HFFc6 (cell line): ENCODE measurements around the gene ACD. TPM values are rescaled to one million over a fixed set of nuclear protein-coding genes. Genes with fewer than 3 reads are reported as not detected.

Experiments used
- DNase-seq: peaks from one replicate; pipeline ENCODE4 v3.0.0-alpha.2; 2018
- H3K27ac Mint-ChIP-seq: 2 replicates; pipeline ENCODE4 v1.8.0; 2020; ENCODE audit warnings: mild to moderate bottlenecking, mixed read lengths
- H3K27me3 Mint-ChIP-seq: 2 replicates; pipeline ENCODE4 v1.8.0; 2021; ENCODE audit warnings: mild to moderate bottlenecking, moderate library complexity, mixed read lengths; ENCODE audit not compliant: insufficient read depth
- H3K36me3 Mint-ChIP-seq: 2 replicates; pipeline ENCODE4 v1.8.0; 2021; ENCODE audit warnings: low read depth, mixed read lengths
- H3K4me1 Mint-ChIP-seq: 2 replicates; pipeline ENCODE4 v1.8.0; 2020; ENCODE audit warnings: low read depth, mixed read lengths
- H3K4me3 Mint-ChIP-seq: 2 replicates; pipeline ENCODE4 v1.8.0; 2020; ENCODE audit warnings: mild to moderate bottlenecking, moderate library complexity, mixed read lengths
- H3K9me3 Mint-ChIP-seq: 2 replicates; pipeline ENCODE4 v1.8.0; 2020; ENCODE audit warnings: mild to moderate bottlenecking, mixed read lengths
- CTCF ChIP-seq: fragments of 200-600 bp; sonication (generic); IDR thresholded peaks from 2 replicates; pipeline ENCODE4 v1.5.0; 2021; ENCODE audit warnings: antibody characterized with exemption, mild to moderate bottlenecking
- long read RNA-seq: library from polyadenylated mRNA; unstranded; transcript quantifications from one replicate; pipeline ENCODE4 v2.0.0, GENCODE V29; 2019
- total RNA-seq, 6 experiments: library from RNA; stranded (reverse); fragmentation: NEBNext Ultra II Directional; extraction: Animal tissue kit (Norgen Biotek cat#: 25700); gene quantifications; 2 replicates in 1 of 6; 3 replicates in 5 of 6; pipeline ENCODE4 v1.2.3, GENCODE V29; 2021

The ACD gene
- 10 to 100 TPM; 18.0 to 25.8 (median 23.9) TPM for total RNA-seq
- long read RNA-seq, transcript ACD-214 (12 exons, 2,065 nt), result major isoform, 13 of 19 reads
- long read RNA-seq, partial matches to known transcripts, result 3 of 19 reads
- long read RNA-seq, other reads (novel, unspliced or antisense), result 3 of 19 reads

DNA sequence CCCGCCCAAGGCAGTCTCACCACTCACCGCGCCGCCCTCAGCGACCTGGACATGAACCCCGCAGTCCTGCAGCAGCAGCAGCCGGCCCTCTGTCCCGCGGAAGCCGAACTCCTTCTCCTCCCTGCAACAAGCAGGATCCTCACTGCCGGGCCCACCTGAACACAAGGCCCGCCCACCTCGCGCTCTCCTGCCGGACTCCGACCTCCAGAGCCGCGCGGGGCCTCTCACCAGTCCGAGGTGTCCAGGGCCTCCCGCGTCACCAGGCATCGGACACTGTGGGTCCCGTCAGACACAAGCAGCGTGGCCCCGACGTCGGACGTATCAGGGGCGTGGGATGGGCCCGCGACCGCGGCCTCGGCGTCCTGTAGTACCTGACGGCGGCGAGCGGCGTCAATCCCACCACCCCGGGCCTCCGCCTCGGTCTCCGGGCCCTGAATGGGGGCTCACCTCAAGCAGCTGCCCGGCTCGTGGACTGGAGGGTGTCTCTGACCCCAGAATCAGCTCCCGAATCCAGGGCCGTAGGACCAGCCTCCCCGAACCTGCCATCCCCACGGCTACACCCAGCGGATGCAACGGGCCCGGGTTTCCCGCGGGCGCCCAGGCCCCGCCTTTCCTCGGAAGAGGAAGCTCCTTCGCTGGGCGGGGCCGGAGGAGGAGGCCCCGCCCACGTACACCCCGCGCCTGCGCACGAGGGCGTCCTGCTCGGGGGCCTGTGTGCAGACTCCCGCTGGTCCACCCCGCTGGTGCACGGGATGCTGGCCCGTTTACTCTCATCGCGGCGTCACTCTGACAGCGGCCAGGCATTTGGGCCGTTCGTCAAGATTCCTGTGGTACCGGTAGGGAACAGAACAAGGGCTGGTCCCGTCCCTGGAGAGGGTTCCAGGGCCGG is at the start of gene ACD:
Gene ACD (minus strand): TSS at position 586 of the 889 bp plus-strand sequence. CDS start 40 bp downstream, at position 546.
- H3K4me3 Mint-ChIP-seq, result peak within 1 kb of the TSS; percentile 94
- H3K27me3 Mint-ChIP-seq, result 0 out of 2 replicates have a peak, but pooled peaks cover 2% of the 10 kb centered on the region

DNA sequence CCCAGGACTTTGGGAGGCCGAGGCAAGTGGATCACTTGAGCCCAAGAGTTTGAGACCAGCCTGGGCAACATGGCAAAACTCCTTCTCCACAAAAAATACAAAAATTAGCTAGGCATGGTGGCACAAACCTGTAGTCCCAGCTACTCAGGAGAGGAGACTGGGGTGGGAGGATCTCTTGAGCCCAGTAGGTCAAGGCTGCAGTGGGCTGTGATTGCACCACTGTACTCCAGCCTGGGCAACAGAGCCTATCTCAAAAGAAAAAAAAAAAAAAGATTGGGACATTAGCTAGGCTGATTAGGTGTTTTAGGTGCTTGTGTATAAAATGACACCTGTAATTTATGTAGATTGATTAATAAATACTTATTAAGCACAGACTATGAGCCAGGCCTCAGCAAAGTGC is 49.0 kb upstream of the ACD start:
- H3K36me3 Mint-ChIP-seq, result no peaks in the 10 kb centered on the region
- H3K27me3 Mint-ChIP-seq, result no peaks in the 10 kb centered on the region
- H3K4me1 Mint-ChIP-seq, result peaks cover 15% of the 10 kb centered on the region
- no peaks in the 10 kb centered on the region for H3K9me3 Mint-ChIP-seq
- DNase-seq, result no peak
- no peak for TF ChIP-seq CTCF
- H3K4me3 Mint-ChIP-seq, result no peak overlapping the region
- H3K27ac Mint-ChIP-seq, result no peak overlapping the region

More for the DNA sequence above, at the start of gene ACD:
- DNase-seq, result peak; percentile 81
- Mint-ChIP-seq H3K9me3 (no peaks in the 10 kb centered on the region), H3K36me3 (no peaks in the 10 kb centered on the region), H3K27ac (peak within 1 kb of the TSS; percentile 97), H3K4me1 (peaks cover 11% of the 10 kb centered on the region)
- no peak for TF ChIP-seq CTCF

DNA sequence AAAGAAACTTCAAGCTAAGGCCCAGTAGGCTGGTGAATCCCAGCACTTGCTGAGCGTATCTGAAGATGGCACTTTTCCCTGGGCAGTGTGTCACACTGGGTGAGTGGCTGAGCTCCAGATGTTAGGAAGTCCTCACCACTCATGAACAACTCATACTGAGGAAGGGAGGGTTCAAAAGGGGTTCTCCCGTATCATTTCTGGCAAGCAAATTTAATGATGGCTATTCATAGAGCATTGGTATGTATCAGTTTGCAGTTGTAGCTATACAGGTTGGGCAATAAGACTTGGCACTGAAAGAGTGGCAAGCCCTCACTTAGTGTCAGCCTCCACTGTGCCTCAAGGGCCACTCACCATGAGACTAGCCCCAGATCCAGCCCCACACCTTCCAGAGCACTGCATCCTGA is 48.3 kb upstream of the ACD start:
- TF ChIP-seq CTCF, result no peak
- peak; percentile 27 for DNase-seq
- H3K9me3 Mint-ChIP-seq, result no peaks in the 10 kb centered on the region
- no peak overlapping the region for H3K4me3 Mint-ChIP-seq
- H3K36me3 Mint-ChIP-seq, result no peaks in the 10 kb centered on the region
- H3K4me1 Mint-ChIP-seq, result peaks cover 15% of the 10 kb centered on the region
- H3K27me3 Mint-ChIP-seq, result no peaks in the 10 kb centered on the region
- H3K27ac Mint-ChIP-seq, result peak overlapping the region; percentile 17; the same call in 1 of the 2 replicates

DNA sequence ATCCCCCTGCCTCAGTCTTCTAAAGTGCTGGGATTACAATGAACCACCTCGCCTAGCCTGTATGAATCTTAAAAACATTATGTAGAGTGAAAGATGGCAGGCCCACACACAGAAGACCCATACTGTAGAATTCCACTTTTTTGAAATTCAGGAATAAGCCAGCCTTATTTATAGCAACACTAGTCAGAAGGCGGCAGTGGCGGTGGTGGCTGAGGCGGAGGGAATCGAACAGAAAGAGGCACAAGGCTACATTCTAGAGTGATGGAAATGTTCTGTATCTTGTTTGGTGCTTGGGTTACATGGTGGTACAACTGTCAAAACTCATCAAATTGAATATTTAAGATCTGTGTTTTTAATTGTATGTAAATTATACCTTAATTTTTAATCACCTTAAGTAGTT is 47.7 kb upstream of the ACD start:
- no peaks in the 10 kb centered on the region for H3K9me3 Mint-ChIP-seq
- no peak overlapping the region for H3K4me3 Mint-ChIP-seq
- no peak overlapping the region for H3K27ac Mint-ChIP-seq
- peaks cover 15% of the 10 kb centered on the region for H3K4me1 Mint-ChIP-seq
- no peak for DNase-seq
- TF ChIP-seq CTCF, result no peak
- no peaks in the 10 kb centered on the region for H3K27me3 Mint-ChIP-seq
- no peaks in the 10 kb centered on the region for H3K36me3 Mint-ChIP-seq

DNA sequence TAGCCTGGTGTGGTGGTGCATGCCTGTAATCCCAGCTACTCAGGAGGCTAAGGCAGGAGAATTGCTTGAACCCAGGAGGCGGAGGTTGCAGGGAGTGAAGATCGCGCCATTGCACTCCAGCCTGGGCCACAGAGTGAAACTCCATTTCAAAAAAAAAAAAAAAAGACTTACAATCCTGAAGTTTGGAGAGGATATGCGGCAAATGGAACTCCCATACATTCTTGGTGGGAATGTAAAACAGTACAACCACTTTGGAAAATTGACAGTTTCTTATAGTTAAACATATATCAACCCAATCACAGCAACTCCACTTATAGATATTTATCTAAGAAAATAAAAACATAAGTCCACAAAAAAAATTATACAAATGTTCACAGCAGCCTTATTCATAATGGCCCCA is 47.1 kb upstream of the ACD start:
- Mint-ChIP-seq H3K4me3 (no peak overlapping the region), H3K27me3 (no peaks in the 10 kb centered on the region), H3K4me1 (peaks cover 15% of the 10 kb centered on the region), H3K27ac (no peak overlapping the region), H3K36me3 (no peaks in the 10 kb centered on the region), H3K9me3 (no peaks in the 10 kb centered on the region)
- no peak for DNase-seq
- no peak for TF ChIP-seq CTCF
